GM03348 (cell line): ENCODE data around the gene LAP3.
"Not testable (repeated sequence)": the region's sequence is repeated elsewhere in the genome, so short reads cannot be mapped to it uniquely, and the experiment has no call there.

ENCODE experiments used
- DNase-seq: peaks from one replicate; pipeline ENCODE4 v3.0.0; 2012; ENCODE audit warnings: low spot score

Gene LAP3

DNA sequence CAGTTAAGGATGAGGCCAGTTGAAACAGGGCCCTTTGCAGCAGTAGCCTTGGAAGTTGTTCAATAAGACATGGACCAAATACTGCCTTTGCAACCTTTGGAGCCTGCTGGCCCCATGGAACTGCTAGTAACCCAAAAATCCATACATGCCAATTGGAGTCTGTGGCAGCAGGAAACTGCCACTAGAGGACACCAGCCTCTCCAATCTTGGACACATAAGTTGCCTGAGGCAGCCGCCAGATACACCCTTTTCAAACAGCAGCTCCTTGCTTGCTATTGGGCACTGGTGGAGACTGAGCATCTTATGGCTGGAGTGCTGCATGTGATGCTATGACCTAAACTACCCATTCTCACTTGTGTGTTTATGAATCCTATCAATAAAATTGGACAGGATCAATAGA, 14.8 kb upstream of the LAP3 start:
- no peak for DNase-seq

DNA sequence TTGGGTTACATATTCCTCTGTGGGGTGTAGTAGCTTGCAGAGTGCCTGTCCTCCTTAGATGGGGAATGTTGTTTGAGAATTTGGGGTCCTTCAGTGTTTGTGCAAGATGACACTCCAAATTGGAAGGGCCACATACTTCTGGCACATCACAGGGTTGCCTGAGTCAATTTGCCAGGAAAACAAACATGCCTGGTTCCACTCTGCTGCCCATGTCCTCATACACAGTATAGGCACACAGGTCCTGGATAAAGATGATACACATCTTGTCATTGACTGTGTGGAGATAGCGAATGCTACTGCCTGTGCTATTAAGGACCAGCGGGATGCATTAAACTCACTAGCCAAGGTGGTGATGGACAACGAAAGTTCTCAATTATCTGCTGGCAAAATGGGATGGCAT, 11.2 kb upstream of the LAP3 start:
- no peak for DNase-seq

- peak; percentile 46 for DNase-seq
Observed at GRCh38 chr4:17567271-17567670, 9.7 kb upstream of the LAP3 start.

DNA sequence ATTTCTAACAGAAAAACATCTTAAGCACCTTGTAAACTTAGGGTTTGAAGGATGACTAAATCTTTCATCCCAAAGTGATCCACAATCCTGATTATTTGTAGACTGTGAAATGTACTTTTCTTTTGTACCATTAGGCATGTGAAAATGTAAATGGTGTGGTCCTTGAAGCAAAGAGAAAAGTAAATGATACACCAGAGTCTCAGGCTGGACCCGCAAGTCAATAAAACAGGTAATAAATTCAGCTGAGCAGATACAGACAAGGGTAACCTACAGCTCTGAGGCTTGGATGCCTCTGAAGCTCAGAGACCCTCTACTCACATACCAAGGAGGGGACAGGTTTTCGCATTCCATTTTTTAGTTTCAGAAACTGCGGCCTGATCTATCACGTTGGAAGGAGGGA, 2.8 kb upstream of the LAP3 start:
- no peak for DNase-seq

DNA sequence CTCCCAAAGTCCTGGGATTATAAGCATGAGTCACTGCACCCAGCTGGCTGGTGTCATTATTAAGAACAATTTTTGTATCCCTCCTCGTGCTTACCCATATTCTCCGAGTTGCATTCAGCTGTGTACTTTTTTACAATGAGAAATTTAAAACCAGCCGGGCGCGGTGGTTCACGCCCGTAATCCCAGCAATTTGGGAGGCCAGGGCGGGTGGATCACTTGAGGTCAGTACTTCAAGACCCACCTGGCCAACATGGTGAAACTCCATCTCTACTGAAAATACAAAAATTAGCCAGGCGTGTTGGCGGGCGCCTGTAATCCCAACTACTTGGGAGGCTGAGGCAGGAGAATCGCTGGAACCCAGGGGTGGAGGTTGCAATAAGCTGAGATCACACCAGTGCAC, 1.8 kb upstream of the LAP3 start:
- DNase-seq = not testable (repeated sequence)

GRCh38 chr4:17577665-17578481, 875 bp downstream of the LAP3 start:
- peak; percentile 39 for DNase-seq

DNA sequence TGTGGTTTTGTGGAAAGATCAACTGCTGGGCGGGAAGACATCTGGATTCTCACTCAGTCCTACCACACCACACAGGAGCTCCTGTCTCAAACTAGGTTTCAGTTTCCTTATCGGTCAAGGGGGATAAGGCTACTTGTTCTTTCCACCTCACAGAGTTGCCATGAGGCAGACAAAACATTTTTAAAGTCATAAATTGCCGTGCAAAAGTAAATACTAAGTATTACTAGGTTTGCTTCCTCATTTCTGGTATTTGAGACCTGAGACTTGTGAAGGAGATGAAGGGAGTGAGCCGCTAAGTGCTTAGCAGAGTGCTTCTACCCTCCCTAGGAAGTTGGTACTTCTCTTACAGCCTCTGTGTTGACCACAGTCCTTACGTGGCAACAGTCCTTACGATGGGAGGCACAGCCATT, 1.5 kb downstream of the LAP3 start:
- DNase-seq = no peak

DNA sequence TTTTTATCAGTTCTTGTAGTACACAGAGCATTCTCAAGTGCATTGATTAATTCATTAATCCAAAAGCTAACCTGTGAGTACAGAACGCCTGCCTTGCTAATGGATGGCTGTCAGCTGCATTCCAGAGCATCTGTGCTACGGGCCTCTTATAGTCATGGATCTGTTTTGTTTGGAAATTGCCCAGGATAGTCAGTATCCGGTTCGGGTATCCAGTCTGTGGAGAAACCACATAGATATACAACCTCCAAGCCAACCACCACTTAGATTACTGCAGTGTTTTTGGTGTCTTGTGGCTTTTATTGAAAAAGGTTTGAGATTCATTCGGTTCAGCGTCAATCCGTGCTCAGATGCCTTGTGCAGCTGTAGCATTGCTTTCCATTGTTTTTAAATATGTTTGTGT, 4.0 kb downstream of the LAP3 start:
- DNase-seq = no peak

DNA sequence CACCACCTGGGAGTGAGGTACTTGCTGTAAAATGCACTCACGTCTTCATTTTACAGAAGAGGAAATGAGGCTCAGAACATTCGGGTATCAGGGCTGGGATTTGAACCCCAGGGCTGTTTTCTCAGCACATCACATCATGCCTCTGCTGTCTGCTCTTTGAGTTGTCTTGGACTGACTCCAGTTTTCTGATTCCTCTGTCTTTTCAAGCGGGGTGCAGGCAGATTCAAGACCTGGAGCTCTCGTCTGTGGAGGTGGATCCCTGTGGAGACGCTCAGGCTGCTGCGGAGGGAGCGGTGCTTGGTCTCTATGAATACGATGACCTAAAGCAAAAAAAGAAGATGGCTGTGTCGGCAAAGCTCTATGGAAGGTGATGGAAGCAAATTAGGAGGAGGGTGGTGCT, 6.3 kb downstream of the LAP3 start:
- no peak for DNase-seq

GRCh38 chr4:17583941-17584340, 6.9 kb downstream of the LAP3 start:
- DNase-seq = no peak

- DNase-seq = no peak
Observed at GRCh38 chr4:17584521-17585213, 7.7 kb downstream of the LAP3 start.

GRCh38 chr4:17587094-17587822, 10.3 kb downstream of the LAP3 start:
- no peak for DNase-seq

DNA sequence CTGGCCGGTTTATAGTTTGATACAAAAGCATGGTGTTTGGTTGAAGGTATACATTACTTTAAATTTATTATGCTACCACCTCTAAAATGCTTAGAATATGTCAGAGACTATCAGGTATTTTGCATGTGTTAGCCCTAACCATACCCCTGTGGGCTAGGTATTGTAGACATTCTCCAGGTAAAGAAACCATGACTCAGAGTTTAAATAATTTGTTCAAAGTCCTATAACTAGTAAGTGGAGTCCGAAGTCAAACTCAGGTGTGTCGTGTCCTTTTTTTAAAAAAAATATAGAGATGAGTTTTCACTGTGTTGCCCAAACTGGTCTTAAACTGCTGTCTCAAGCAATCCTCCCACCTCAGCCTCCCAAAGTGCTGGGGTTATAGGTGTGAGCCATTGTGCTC, 12.4 kb downstream of the LAP3 start:
- no peak for DNase-seq

GRCh38 chr4:17595471-17596005, 18.5 kb downstream of the LAP3 start:
- no peak for DNase-seq

DNA sequence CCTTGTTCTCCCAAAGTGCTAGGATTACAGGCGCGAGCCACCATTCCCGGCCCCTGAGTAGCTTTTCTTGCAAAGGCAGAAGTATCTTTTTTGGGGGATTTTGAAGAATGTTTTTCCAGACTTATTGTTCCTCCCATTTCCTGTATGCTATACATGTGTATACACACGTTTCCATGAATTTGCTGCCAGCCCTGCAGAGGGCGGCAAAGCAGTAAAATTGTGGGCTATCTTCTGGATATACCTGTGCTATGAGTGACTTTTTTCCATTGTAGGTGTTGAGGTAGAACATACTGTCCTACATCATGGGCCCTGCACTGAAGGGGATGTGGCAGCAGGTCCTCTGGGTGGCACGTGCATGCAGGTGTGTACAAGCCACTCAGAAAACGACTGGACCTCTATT, 20.5 kb downstream of the LAP3 start:
- DNase-seq = no peak

GRCh38 chr4:17599826-17600225, 22.8 kb downstream of the LAP3 start:
- no peak for DNase-seq

DNA sequence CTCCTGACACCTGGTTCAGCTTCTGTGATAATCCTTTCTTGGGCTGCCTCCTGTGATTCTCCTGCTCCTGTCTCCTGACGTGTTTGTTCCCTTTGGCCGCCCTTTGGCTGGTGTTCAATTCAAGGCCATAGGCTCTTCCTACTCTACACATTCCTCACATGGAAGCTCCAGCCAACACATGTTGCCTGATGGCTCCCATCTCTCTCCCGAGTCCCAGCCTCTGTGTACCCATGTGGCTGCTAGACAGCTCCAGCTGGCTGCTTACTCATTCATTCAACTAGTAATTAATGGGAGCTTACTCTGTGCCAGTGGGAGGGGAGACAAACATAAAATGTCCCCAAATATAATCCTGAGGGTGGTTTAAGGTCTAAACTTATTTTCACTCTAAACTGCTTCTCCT, 28.2 kb downstream of the LAP3 start:
- no peak for DNase-seq

DNA sequence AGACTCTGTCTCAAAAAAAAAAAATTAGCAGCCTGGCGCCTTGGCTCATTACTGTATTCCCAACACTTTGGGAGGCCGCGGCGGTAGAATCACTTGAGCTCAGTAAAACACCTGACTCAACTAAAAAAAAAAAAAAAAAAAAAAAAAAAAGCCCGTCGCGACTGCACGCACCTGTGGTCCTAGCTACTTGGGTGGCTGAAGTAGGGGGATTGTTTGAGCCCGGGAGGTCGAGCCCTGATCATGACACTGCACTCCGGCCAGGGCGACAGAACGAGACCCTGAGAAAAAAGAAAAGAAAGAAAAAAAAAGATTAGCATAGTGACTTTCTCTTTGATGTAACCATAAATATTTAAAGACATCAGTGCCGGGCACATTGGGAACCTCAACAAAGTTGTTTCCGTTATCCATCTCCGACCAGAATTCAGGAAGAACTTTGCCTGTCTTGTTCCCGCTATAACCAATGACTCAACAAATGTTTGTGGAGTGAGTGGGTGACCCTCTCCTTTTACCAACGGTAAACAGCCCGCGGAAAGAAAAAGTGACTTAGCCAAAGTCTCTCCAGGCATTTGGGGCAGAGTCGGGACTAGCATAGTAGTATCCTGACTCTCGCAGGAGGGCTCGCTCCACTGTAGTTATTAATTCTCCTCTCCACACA, 36.9 kb downstream of the LAP3 start:
- DNase-seq = peak; percentile 71

GRCh38 chr4:17614416-17615299, 37.7 kb downstream of the LAP3 start, which contains the start of gene MED28:
Gene MED28 (plus strand): TSS chr4:17614641. CDS start chr4:17614655, 14 bp downstream.
- DNase-seq = peak; percentile 98

DNA sequence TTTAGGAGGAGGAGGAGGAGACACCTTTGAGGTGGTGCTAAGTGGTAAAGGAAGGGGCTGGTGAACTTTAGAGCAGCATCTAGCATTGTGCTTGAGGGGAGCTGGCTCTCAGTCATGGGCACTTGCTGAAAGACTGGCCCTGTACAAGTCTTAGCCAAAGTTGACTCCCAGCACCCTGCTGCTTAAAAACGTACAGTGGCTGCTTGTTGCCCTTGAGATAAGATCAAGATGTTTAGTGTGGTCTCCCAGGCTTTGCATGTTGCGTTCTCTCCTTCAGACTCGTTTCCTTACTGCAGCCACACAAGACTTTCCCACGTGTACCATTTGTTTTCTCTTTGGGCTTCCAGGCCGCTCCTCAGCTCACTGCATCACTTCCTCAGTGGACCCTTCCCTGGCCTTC, 39.3 kb downstream of the LAP3 start:
- DNase-seq = no peak

GRCh38 chr4:17618926-17619325, 41.9 kb downstream of the LAP3 start:
- DNase-seq = no peak
